K562 (cell line): ENCODE measurements around the gene AP4S1. TPM values are rescaled to one million over a fixed set of nuclear protein-coding genes. Genes with fewer than 3 reads are reported as not detected.

Source experiments
- ATF3 ChIP-seq, 2 experiments: fragments of 450-650 bp in 1 of 2; sonication (generic) in 1 of 2; formaldehyde crosslinking in 1 of 2; IDR thresholded peaks in 1 of 2; conservative IDR thresholded peaks in 1 of 2; 2 replicates each; pipeline versions ENCODE4 v1.6.1 to v1.8.1; 2016 to 2023; ENCODE audit warnings: mild to moderate bottlenecking in 2 of 2, moderate library complexity in 2 of 2, inconsistent platforms in 1 of 2, missing genetic modification reagents in 1 of 2
- ATF7 ChIP-seq: fragments of 450-650 bp; IDR thresholded peaks from 2 replicates; pipeline ENCODE4 v1.7.1; 2014; ENCODE audit warnings: mild to moderate bottlenecking, moderate library complexity
- DPF2 ChIP-seq: fragments of 450-650 bp; IDR thresholded peaks from 2 replicates; pipeline ENCODE4 v1.6.1; 2016
- ESRRA ChIP-seq: fragments of 450-650 bp; IDR thresholded peaks from 2 replicates; pipeline ENCODE4 v1.6.1; 2014; ENCODE audit warnings: low read depth, mild to moderate bottlenecking, moderate library complexity, borderline replicate concordance
- L3MBTL2 ChIP-seq: fragments of 450-650 bp; IDR thresholded peaks from 2 replicates; pipeline ENCODE4 v1.6.1; 2016; ENCODE audit warnings: mild to moderate bottlenecking, moderate library complexity
- TAF7 ChIP-seq: fragments of 450-650 bp; IDR thresholded peaks from 2 replicates; pipeline ENCODE4 v1.6.1; 2016; ENCODE audit warnings: missing genetic modification characterization, missing compliant biosample characterization
- TBP ChIP-seq: optimal IDR thresholded peaks from 2 replicates; pipeline ENCODE3; 2011; ENCODE audit warnings: low read depth, low read length, improper control_type of control experiment
- TCF3 ChIP-seq: sonication (generic); formaldehyde crosslinking; IDR thresholded peaks from 2 replicates; pipeline ENCODE4 v1.4.0; 2020; ENCODE audit warnings: mild to moderate bottlenecking, missing genetic modification reagents
- ZNF146 ChIP-seq: IDR thresholded peaks from one replicate; pipeline ENCODE4 v1.6.1; 2018; ENCODE audit warnings: missing compliant biosample characterization; ENCODE audit not compliant: unreplicated experiment
- ZNF589 ChIP-seq: fragments of 200-800 bp; sonication (Bioruptor generic); IDR thresholded peaks from 2 replicates; pipeline ENCODE4 v1.6.1; 2016; ENCODE audit warnings: low read depth, missing genetic modification characterization, missing compliant biosample characterization
- polyA plus RNA-seq, 8 experiments: library from polyadenylated mRNA; depleted of rRNA in 4 of 8; stranded (reverse) in 5 of 8; unstranded in 3 of 8; fragments of >200 nt; fragmentation: Nextera tagmentation in 2 of 8; fragmentation: Illumina TruSeq in 1 of 8; extraction: Ambion mirVana in 2 of 8; extraction: Trizol in 1 of 8; gene quantifications; 2 replicates each; pipeline versions ENCODE4 v1.2.1 to v1.2.3, GENCODE V29; 2011 to 2014; ENCODE audit warnings: inconsistent platforms in 1 of 8, missing spikeins in 1 of 8
- total RNA-seq, 7 experiments: library from RNA; depleted of rRNA in 6 of 7; stranded (reverse); fragments of >200 nt in 6 of 7; fragmentation: Illumina TruSeq in 2 of 7; extraction: Trizol in 2 of 7; gene quantifications; 2 replicates each; pipeline versions ENCODE4 v1.2.1 to v1.2.3, GENCODE V29; 2011 to 2021; ENCODE audit warnings: low replicate concordance in 1 of 7

The AP4S1 gene
- total and polyA plus RNA-seq, 9 of the 15 experiments (the other 6 are each of a cell fraction or from before 2014, with no cell fraction given): 3.7 to 7.8 (median 5.9) TPM

- TF ChIP-seq ESRRA: peak; percentile 57; the same call in 1 of the 2 replicates
- peak; percentile 62 for TF ChIP-seq ATF7
- peak; percentile 33 for TF ChIP-seq TBP
- TF ChIP-seq ATF3 (IDR thresholded peaks at IDR 0.05): no peak
- TF ChIP-seq ATF3 (CRISPR knock-in tag; conservative IDR thresholded peaks at IDR 0.05): no peak
- 0 out of 2 replicates have a peak, but pooled peaks have one; percentile 10 for TF ChIP-seq TAF7 (tag)
- peak; percentile 78; the same call in 1 of the 2 replicates for TF ChIP-seq DPF2
- TF ChIP-seq L3MBTL2: 0 out of 2 replicates have a peak, but pooled peaks have one; percentile 11
- TF ChIP-seq ZNF146 (CRISPR knock-in tag): no peak
- TF ChIP-seq ZNF589 (CRISPR knock-in tag): 0 out of 2 replicates have a peak, but pooled peaks have one; percentile 20
- peak; percentile 33; the same call in 1 of the 2 replicates for TF ChIP-seq TCF3 (CRISPR knock-in tag)
Observed at GRCh38 chr14:31026450-31027235, 1.2 kb downstream of the AP4S1 start (continued).
